SIG-M5 treated with dmso at 0.1 percent for 504 hours (cell line): Measurements from ENCODE around the gene TBRG1.
A peak's percentile ranks its signal among the peaks of the same experiment; 100 is the strongest.

ENCODE experiments used
- DNase-seq: peaks from one replicate; lab custom pipeline; 2025; ENCODE audit not compliant: unreplicated experiment; lab: John Stamatoyannopoulos, UW

Gene TBRG1

GRCh38 chr11:124612567-124613246 lies 10.0 kb upstream of the TBRG1 start:
- DNase-seq = no peak

DNA sequence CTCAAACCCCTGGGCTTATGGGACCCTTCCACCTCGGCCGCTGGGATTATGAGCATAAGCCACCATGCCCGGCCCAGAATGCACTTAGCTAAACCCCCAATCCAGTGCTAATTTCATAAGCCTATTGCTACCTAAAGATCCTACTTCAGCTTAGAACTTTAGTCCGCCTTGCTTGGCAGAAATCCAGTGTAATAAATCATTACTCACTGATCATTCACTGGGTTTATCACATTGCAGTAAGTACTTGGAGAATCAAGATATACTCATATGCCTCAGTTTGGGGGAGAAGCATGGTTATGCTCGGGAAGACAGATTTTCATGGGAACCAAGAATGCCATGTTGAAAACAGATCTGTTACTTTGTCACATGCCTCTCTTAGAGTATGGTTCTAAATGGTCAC lies 3.8 kb upstream of the TBRG1 start:
- no peak for DNase-seq

- no peak for DNase-seq
These were observed 1.3 kb downstream of the TBRG1 start for GRCh38 chr11:124623861-124624525.

DNA sequence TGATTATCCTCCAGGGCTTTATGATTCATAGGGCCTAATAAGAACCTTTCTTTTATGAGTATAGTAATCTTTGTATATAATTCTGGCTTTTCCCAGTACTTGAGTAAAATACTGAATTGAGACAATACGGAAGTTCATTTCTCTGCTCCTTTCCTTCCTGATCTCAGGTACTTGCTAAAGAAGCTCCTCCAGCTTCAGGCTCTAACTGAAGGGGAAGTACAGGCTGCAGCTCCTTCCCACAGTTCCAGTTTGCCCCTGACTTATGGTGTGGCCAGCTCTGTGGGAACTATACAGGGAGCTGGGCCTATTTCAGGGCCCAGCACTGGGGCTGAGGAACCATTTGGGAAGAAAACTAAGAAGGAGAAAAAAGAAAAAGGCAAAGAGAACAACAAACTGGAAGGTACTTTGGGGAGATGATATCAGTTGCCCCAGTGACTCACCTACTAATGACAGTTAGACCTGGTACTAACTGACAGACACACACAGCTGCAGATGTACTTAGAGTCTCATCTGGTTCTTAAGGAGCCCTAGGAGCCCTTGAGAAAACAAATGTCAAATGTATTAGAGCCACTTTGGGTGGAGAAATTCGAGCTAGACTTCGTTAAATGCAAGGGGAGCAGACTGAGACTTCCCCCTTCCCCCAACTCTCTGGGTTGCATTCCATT lies 3.0 kb downstream of the TBRG1 start:
- no peak for DNase-seq

DNA sequence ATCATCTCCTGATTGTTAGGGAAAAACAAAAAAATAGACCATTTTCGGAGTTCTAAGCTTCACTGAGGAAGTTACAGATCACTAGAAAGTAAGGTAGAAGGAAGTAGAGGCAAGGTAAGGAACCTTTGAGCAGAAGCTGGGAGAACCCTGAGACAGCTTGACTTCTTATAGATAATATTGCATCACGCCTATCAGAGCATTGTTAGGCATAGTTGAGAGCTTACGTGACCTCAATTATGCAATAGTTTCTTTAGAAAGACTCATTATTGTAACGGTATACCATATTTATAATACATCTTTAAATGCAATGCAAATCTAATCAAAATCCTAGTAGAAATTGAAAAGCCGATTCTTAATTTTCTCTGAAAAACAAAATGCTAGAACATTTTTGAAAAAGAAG lies 4.9 kb downstream of the TBRG1 start:
- DNase-seq = peak; percentile 74

DNA sequence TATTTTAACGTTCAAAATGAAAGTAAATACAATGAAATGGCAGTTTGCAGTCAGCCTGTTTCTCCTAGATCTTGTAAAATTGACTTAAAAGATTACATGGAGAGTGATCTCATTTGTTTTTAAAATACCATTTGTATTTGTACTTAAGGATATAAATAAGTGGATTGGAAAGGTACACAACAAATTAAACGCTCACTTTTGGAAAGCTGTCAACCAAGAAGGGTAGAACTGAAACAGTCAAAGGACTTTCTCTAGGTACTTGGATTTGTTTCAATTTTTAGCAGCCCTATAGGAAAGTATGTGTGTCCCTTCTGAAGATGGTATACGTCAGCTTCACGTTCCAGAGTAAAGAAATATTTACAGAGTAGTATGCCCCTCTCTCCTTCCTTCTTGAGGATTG lies 7.3 kb downstream of the TBRG1 start:
- no peak for DNase-seq

DNA sequence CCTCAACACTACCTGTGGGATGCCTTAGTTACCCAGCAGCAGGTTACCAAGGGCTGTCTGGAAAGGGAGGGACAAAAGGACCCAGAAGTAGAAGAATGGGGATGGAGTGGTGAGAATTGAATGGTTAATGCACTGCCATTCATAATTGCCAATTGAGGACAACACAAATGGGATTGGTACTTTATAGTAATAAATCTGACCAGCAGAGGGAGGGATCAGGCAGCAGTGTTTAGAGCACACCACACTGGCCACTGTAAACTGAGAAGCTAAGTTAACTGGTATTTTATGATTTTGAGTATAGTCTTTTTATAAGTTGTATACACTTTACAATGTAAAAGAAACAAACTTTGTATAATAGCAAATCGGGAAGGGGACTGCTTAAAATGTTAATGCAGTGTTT lies 10.7 kb downstream of the TBRG1 start:
- peak; percentile 21 for DNase-seq

- no peak for DNase-seq
These were observed 13.3 kb downstream of the TBRG1 start for GRCh38 chr11:124635932-124636331.

GRCh38 chr11:124638500-124638899 lies 15.8 kb downstream of the TBRG1 start:
- DNase-seq = no peak

DNA sequence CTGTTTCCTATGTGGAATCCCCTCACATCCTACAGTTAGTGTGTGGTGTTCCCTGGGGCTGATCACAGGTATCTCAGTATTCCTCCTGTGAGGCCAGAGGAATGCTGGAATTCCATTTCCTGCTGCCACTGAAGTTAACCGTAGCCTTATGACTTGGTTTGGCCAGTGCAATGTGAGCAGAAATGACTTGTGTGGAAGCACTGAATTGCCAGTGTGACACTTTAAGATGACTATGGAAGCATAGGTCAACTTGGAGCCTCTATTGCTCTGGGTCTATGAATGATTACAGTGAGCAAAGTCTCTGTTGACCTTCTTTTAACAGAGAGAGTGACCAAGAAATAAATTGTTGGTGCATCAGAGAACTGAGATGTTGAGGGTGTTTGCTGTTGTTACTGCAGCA lies 16.5 kb downstream of the TBRG1 start:
- no peak for DNase-seq

DNA sequence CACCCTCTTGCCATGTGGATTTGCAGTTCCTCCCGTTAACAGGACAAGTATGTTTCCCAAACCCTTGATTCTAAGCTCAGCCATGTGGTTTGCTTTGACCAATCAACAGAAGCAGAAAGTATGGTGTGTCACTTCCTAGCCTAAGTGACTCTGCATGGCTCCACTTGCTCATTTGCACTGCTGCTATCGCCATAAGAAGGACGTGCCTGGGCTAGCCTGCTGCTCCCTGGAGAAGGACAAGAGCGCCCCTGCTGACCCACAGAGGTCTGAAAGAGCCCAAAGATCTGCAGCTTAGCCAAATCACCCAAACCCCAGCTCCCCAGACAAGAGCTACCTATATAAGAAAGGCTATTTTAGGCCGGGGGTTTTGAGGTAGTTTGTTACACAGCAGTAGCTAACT lies 18.0 kb downstream of the TBRG1 start:
- DNase-seq = no peak

DNA sequence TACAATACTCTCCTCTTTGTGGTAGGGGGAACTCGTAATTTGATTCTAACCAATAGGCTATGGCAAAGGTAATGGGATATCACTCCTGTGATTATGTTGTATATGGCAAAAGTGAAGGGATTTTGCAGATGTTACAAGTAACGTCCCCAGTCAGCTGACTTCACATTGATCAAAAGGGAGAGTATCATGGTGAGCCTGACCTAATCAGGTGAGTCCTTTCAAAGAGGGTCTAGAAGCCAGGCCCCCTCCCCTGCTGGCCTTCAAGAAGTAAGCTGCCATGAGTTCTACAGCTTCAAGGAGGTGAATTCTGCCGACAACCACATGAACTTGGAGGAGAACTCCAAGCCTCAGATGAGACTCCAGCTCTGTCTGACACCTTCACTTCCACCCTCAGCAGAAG lies 20.0 kb downstream of the TBRG1 start:
- DNase-seq = no peak

- DNase-seq = no peak
These were observed 20.5 kb downstream of the TBRG1 start for GRCh38 chr11:124643042-124643604.

DNA sequence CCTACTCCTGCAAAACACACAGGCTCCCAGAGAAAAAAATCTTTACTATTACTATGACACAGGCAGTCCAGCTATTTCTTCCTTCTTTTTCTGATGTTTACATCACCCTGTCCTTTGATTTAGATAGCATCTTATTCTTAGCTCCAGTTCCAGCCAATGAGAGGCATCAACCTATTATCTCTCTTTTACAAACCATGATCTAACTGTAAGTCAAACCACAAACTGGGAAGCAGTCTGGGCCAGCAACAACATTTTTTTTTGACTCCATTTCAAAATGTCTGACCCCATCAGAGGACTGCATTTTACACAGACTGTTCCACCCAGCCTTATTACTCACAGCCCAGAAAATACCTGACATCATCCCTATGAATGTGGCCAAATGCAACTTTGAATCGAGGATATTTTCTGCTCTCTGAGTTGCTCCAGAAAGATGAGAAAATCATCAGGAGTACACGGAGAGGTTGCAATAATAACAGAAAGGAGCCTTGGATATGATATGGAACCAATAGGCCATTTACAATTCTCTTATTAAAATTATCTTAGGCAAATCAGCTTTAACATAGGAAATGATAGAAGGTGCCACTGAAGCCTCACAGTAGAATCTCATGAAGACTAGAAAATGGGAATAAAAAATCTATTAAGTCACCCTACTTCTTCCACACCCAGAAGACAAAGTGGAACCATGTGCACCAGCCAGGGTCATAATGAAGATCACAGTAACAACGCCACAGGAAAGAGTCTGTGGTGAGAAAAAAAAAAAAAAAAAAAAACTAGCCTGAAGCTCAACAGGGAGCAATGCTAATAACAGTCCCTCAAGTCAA lies 21.2 kb downstream of the TBRG1 start:
- DNase-seq = no peak

- DNase-seq = peak; percentile 51
These were observed 22.0 kb downstream of the TBRG1 start for GRCh38 chr11:124644426-124645280.

GRCh38 chr11:124646148-124646547 lies 23.5 kb downstream of the TBRG1 start:
- peak; percentile 30 for DNase-seq

DNA sequence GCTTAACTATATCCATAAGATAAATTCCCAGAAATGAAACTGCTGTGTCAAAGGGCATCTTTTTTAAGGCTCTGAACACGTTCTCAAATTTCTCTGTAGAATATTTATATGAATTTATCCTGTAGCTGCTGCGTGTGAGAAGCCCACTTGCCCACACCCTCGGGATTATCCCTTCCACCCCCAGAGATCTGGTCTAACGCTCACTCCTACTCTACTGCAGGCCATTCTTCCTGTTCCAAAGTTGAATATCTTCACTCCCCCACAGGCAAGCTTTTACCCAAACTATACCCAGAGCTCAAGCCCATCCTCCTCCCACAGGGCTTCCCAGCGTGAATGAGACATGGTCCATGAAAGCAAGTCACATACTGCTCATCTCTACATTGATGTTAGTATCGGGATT lies 25.9 kb downstream of the TBRG1 start:
- no peak for DNase-seq

GRCh38 chr11:124656774-124657630 lies 34.3 kb downstream of the TBRG1 start:
- no peak for DNase-seq

GRCh38 chr11:124657904-124658303 lies 35.2 kb downstream of the TBRG1 start:
- DNase-seq = no peak
